ENCODE measurements around the gene GALT. TPM values are rescaled to one million over a fixed set of nuclear protein-coding genes. Genes with fewer than 3 reads are reported as not detected.

The GALT gene
- total RNA-seq, 1 donor from 2014 or later, result 11.3 TPM

GRCh38 chr9:34664281-34665066, 18.0 kb downstream of the GALT start:
- H3K4me3 ChIP-seq (ENCODE audit: low read depth, low read length), result peak overlapping the region; percentile 91
- no peaks in the 10 kb centered on the region for H3K27me3 ChIP-seq (ENCODE audit: control insufficient read depth, insufficient read depth, low read length)
- peak; percentile 83 for TF ChIP-seq CTCF (IDR thresholded peaks at IDR 0.05; ENCODE audit: insufficient read depth, low read length, severe bottlenecking)
- peak; percentile 63 for DNase-seq (ENCODE audit: low read depth)
- FAIRE-seq, result no peak
- H3K36me3 ChIP-seq (ENCODE audit: control insufficient read depth, insufficient read depth, low read length), result no peaks in the 10 kb centered on the region

GRCh38 chr9:34665067-34665380, 18.5 kb downstream of the GALT start:
- no peak for TF ChIP-seq CTCF (IDR thresholded peaks at IDR 0.05; ENCODE audit: insufficient read depth, low read length, severe bottlenecking)
- H3K27me3 ChIP-seq (ENCODE audit: control insufficient read depth, insufficient read depth, low read length), result no peaks in the 10 kb centered on the region
- DNase-seq (ENCODE audit: low read depth) (no peak), FAIRE-seq (no peak)
- H3K4me3 ChIP-seq (ENCODE audit: low read depth, low read length), result peak overlapping the region; percentile 91
- no peaks in the 10 kb centered on the region for H3K36me3 ChIP-seq (ENCODE audit: control insufficient read depth, insufficient read depth, low read length)

- no peak for TF ChIP-seq CTCF (IDR thresholded peaks at IDR 0.05; ENCODE audit: insufficient read depth, low read length, severe bottlenecking)
- H3K36me3 ChIP-seq (ENCODE audit: control insufficient read depth, insufficient read depth, low read length), result peaks cover 1% of the 10 kb centered on the region
- H3K27me3 ChIP-seq (ENCODE audit: control insufficient read depth, insufficient read depth, low read length), result no peaks in the 10 kb centered on the region
- DNase-seq (ENCODE audit: low read depth) (peak; percentile 86), FAIRE-seq (peak; percentile 36)
- peak overlapping the region; percentile 91 for H3K4me3 ChIP-seq (ENCODE audit: low read depth, low read length)
Observed at GRCh38 chr9:34665381-34666250, 19.1 kb downstream of the GALT start.

GRCh38 chr9:34669809-34670562, 23.5 kb downstream of the GALT start:
- H3K36me3 ChIP-seq (ENCODE audit: control insufficient read depth, insufficient read depth, low read length), result peaks cover 1% of the 10 kb centered on the region
- no peak for TF ChIP-seq CTCF (IDR thresholded peaks at IDR 0.05; ENCODE audit: insufficient read depth, low read length, severe bottlenecking)
- H3K27me3 ChIP-seq (ENCODE audit: control insufficient read depth, insufficient read depth, low read length), result no peaks in the 10 kb centered on the region
- no peak overlapping the region for H3K4me3 ChIP-seq (ENCODE audit: low read depth, low read length)
- FAIRE-seq (no peak), DNase-seq (ENCODE audit: low read depth) (no peak)

DNA sequence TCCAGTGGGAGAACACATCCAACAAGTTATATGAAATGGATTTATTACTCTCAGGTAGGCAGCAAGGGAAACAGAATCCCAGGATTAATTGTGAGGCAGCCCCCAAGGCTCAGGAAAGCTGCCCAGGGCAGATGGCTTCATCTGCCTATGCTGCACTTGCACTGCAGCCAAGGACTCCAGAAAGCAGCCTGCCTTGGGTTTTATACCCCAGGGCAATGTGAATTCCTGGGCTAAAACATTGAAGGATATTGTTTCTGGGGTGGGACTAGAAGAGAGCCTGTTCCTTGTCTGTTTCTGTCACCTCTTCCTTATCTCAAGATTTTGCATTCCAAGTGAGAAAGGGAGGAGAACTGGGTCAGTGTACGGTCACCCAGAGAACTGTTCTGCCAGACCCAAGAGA, 24.8 kb downstream of the GALT start:
- H3K4me3 ChIP-seq (ENCODE audit: low read depth, low read length), result no peak overlapping the region
- H3K36me3 ChIP-seq (ENCODE audit: control insufficient read depth, insufficient read depth, low read length), result peaks cover 2% of the 10 kb centered on the region
- no peaks in the 10 kb centered on the region for H3K27me3 ChIP-seq (ENCODE audit: control insufficient read depth, insufficient read depth, low read length)
- FAIRE-seq, result no peak
- DNase-seq (ENCODE audit: low read depth), result no peak
- TF ChIP-seq CTCF (IDR thresholded peaks at IDR 0.05; ENCODE audit: insufficient read depth, low read length, severe bottlenecking), result no peak
